ENCODE data around the gene SLITRK3.
A peak's percentile ranks its signal among the peaks of the same experiment; 100 is the strongest.

The SLITRK3 gene

DNA sequence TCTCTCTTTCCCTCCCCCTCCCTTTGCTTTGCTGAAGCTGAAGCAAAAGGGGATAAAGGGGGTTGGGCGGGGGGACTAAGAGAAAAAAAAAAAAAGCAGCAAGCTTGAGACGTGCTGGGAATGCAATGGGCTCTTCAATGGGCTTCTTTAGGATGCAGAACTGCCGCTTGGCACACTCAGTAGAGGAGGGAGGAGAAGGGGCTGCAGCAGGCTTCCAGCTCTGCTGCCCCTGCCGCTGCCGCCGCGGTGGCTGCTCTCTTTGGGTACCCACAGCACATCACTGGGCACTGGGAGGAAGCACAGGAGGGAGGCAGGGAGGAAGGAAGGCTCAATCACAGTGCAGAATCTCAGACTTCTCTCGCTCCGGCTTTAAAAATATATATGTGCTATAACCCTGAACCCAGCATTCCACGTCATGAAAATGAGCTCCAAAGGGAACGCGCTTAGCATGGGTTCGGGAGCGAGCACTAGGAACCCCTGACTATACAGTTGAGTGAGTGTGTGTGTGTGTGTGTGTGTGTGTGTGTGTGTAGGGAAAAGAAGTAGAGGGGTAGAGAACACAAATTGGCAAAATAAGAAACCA is 3.5 kb downstream of the SLITRK3 start:
- TF ChIP-seq, protein P1, sequence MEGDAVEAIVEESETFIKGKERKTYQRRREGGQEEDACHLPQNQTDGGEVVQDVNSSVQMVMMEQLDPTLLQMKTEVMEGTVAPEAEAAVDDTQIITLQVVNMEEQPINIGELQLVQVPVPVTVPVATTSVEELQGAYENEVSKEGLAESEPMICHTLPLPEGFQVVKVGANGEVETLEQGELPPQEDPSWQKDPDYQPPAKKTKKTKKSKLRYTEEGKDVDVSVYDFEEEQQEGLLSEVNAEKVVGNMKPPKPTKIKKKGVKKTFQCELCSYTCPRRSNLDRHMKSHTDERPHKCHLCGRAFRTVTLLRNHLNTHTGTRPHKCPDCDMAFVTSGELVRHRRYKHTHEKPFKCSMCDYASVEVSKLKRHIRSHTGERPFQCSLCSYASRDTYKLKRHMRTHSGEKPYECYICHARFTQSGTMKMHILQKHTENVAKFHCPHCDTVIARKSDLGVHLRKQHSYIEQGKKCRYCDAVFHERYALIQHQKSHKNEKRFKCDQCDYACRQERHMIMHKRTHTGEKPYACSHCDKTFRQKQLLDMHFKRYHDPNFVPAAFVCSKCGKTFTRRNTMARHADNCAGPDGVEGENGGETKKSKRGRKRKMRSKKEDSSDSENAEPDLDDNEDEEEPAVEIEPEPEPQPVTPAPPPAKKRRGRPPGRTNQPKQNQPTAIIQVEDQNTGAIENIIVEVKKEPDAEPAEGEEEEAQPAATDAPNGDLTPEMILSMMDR (IDR thresholded peaks at IDR 0.05; ENCODE audit: extremely low read depth, insufficient read depth, missing control alignments): no peak
- in situ Hi-C loops (cut with MboI; ENCODE audit: low pct_unique_long_range_greater_than_20kb, low sequenced_read_pairs, unreplicated experiment): no loop called here
- no peak for DNase-seq (ENCODE audit: low spot score)

DNA sequence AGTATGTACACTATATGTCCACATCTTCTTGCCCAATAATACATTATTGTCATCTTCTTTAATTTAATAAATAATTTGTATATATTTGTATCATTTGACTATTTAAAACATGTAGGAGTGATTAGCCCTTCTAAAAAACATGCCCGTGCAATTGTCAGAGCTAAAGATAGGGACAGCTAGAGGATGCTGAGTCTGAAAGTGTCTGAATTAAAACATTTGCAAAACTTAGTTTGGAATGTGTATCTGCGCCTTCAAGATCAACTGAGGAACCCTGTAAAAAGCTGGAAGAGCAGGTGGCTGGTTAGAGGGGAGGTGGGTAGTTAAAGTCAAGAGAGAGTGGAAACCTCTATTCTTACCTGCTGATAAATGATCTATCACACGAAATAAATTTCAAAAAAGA is 4.7 kb downstream of the SLITRK3 start:
- TF ChIP-seq, protein P1 (IDR thresholded peaks at IDR 0.05; ENCODE audit: extremely low read depth, insufficient read depth, missing control alignments): no peak
- in situ Hi-C loops (cut with MboI; ENCODE audit: low pct_unique_long_range_greater_than_20kb, low sequenced_read_pairs, unreplicated experiment): no loop called here

DNA sequence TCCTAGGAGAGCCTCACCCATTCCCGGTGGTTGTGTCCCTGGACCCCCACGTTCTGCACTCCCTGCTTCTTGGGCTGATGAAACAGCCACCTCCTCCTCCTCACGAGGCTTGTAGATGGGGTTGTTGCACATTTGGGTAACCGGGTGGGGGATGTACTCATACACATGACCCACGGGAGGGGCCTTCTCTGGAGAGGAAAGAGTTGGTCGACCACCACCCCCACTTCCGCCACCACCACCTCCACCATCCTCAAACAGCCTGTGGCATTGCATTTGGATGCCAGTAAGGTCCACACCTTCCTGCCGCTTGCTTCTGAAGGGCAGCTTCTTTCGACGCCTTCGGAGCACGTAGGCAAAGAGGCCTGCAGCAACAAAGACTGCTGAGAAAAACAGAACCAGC is 7.7 kb downstream of the SLITRK3 start:
- in situ Hi-C loops (cut with MboI; ENCODE audit: low pct_unique_long_range_greater_than_20kb, low sequenced_read_pairs, unreplicated experiment): no loop called here
- TF ChIP-seq, protein P1 (IDR thresholded peaks at IDR 0.05; ENCODE audit: extremely low read depth, insufficient read depth, missing control alignments): no peak
- DNase-seq (ENCODE audit: low spot score): no peak

More for the DNA sequence above, 4.7 kb downstream of the SLITRK3 start:
- DNase-seq (ENCODE audit: low spot score): no peak

DNA sequence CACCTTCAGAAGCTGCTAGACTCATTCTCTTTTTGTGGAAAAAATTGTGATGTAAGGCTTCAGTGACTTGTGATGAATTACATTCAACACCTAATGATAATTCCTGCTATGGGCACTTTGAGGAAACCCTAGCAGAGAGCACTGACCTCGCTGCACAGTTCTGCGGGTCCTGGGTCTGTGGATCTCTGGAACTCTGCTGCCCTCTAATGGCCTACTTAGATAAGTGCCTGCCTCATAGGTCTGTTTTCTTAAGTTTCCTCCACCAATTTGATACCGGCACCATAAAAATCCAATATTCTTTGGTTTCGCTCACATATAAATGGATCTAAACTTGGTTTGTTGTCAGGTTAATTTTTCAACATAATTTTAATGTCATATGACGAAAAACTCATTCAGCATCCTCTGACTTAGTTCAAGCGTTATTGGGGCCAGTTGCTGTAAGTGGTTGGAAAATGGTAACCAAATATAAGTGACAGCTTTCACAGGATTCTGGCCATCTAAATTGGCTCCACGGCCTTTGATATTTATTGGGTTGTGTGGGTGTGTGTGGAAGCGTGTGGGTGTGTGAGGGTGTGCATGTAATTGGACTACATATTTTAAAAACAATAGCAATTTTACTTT is 10.4 kb downstream of the SLITRK3 start:
- DNase-seq (ENCODE audit: low spot score): peak; percentile 54
- in situ Hi-C loops (cut with MboI; ENCODE audit: low pct_unique_long_range_greater_than_20kb, low sequenced_read_pairs, unreplicated experiment): no loop called here
- TF ChIP-seq, protein P1 (IDR thresholded peaks at IDR 0.05; ENCODE audit: extremely low read depth, insufficient read depth, missing control alignments): peak; percentile 78

DNA sequence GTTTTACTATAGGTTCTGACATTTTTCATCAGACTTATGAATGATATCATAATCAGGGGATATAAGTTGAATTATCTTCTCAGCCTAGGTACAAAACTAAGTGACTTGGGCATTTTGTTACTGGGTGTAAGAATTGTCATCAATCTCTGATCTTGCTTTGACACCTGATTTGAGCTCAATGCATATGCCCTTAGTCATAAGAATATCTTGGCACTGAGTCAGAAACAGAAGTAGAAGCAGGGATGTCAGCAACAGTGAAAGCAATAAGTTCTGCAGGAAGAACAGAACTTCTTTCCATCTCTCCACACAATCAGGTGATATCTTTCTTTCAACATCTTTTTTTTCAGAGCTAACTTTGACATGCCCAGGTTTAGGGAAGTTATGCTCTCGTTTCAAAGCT is 14.6 kb downstream of the SLITRK3 start:
- in situ Hi-C loops (cut with MboI; ENCODE audit: low pct_unique_long_range_greater_than_20kb, low sequenced_read_pairs, unreplicated experiment): no loop called here
- DNase-seq (ENCODE audit: low spot score): no peak
- TF ChIP-seq, protein P1 (IDR thresholded peaks at IDR 0.05; ENCODE audit: extremely low read depth, insufficient read depth, missing control alignments): no peak

DNA sequence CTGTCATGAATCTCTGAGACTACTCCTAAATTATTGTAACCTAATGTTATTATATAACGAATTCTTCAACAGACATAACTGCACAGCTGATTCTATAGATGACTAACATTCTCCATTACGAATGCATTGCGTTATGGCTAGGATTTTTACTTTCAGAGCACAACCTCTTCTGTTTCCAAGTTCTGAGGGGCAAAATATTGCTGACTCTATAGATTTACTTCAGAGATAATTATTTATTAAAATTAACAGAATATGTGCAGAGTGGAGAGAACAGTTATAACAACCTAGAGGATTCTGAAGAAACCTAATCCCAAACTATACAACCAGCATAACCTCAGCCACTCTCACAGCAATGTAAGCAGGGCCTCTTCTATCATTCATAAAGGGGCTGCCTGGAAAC is 25.9 kb downstream of the SLITRK3 start:
- TF ChIP-seq, protein P1 (IDR thresholded peaks at IDR 0.05; ENCODE audit: extremely low read depth, insufficient read depth, missing control alignments): no peak
- in situ Hi-C loops (cut with MboI; ENCODE audit: low pct_unique_long_range_greater_than_20kb, low sequenced_read_pairs, unreplicated experiment): no loop called here
- no peak for DNase-seq (ENCODE audit: low spot score)

Measured in GM13977 (cell line).